ENCODE data around the gene ELK3. TPM values are rescaled to one million over a fixed set of nuclear protein-coding genes. Genes with fewer than 3 reads are reported as not detected.
A peak's percentile ranks its signal among the peaks of the same experiment; 100 is the strongest.

ELK3 gene
- total RNA-seq, 4 donors from 2014 or later, result 19.8 to 55.4 (median 31.8) TPM

- intact Hi-C loops (cut with DNase I), result no loop called here
- no peak for DNase-seq
These were observed 50.7 kb downstream of the ELK3 start for GRCh38 chr12:96244826-96245225.

GRCh38 chr12:96246926-96247505 is 52.8 kb downstream of the ELK3 start:
- no peaks in the 10 kb centered on the region for H3K9me3 ChIP-seq
- 94% methylated on average over 36 of the region's 36 CpGs for WGBS, 2 donors
- H3K27ac ChIP-seq, result no peak overlapping the region
- no peak for DNase-seq
- TF ChIP-seq CTCF (IDR thresholded peaks at IDR 0.05), result no peak
- TF ChIP-seq POLR2A (IDR thresholded peaks at IDR 0.05), result no peak
- H3K36me3 ChIP-seq, result peaks cover 10 to 18% of the 10 kb centered on the region in 2 donors
- peaks cover 0 to 6% of the 10 kb centered on the region in 2 donors for H3K4me1 ChIP-seq
- H3K27me3 ChIP-seq, result no peaks in the 10 kb centered on the region
- intact Hi-C loops (cut with DNase I), result no loop called here
- no peak overlapping the region for H3K4me3 ChIP-seq (replicated peaks in 1 of 3)

More at GRCh38 chr12:96244826-96245225, 50.7 kb downstream of the ELK3 start:
- peak overlapping the region in 1 of 3 donors; percentile 9 for H3K27ac ChIP-seq
- WGBS, 2 donors, result 80 to 86% methylated on average over 13 of the region's 13 CpGs
- TF ChIP-seq CTCF (IDR thresholded peaks at IDR 0.05) (no peak), POLR2A (IDR thresholded peaks at IDR 0.05) (no peak)
- peaks cover 0 to 11% of the 10 kb centered on the region in 2 donors for H3K4me1 ChIP-seq
- no peaks in the 10 kb centered on the region for H3K9me3 ChIP-seq
- no peak overlapping the region for H3K4me3 ChIP-seq (replicated peaks in 1 of 3)
- peaks cover 10 to 15% of the 10 kb centered on the region in 2 donors for H3K36me3 ChIP-seq
- H3K27me3 ChIP-seq, result no peaks in the 10 kb centered on the region

- H3K4me1 ChIP-seq, result peaks cover 0 to under 1% of the 10 kb centered on the region in 2 donors
- peaks cover 10 to 19% of the 10 kb centered on the region in 2 donors for H3K36me3 ChIP-seq
- no peak for TF ChIP-seq POLR2A (IDR thresholded peaks at IDR 0.05)
- TF ChIP-seq CTCF (IDR thresholded peaks at IDR 0.05), result no peak
- intact Hi-C loops (cut with DNase I), result no loop called here
- 89 to 95% methylated on average over 13 of the region's 13 CpGs for WGBS, 2 donors
- no peaks in the 10 kb centered on the region for H3K9me3 ChIP-seq
- no peak overlapping the region for H3K27ac ChIP-seq
- no peak for DNase-seq
- H3K27me3 ChIP-seq, result no peaks in the 10 kb centered on the region
- no peak overlapping the region for H3K4me3 ChIP-seq (replicated peaks in 1 of 3)
These were observed 53.4 kb downstream of the ELK3 start for GRCh38 chr12:96247563-96247962.

GRCh38 chr12:96248136-96248931 is 54.2 kb downstream of the ELK3 start:
- WGBS, 2 donors, result 72 to 84% methylated on average over 16 to 17 of the region's 17 CpGs
- intact Hi-C loops (cut with DNase I), result no loop called here
- no peaks in the 10 kb centered on the region for H3K27me3 ChIP-seq
- H3K36me3 ChIP-seq, result peaks cover 10 to 19% of the 10 kb centered on the region in 2 donors
- no peak overlapping the region for H3K4me3 ChIP-seq (replicated peaks in 1 of 3)
- H3K4me1 ChIP-seq, result no peaks in the 10 kb centered on the region
- TF ChIP-seq CTCF (IDR thresholded peaks at IDR 0.05), result no peak
- no peak for TF ChIP-seq POLR2A (IDR thresholded peaks at IDR 0.05)
- no peak overlapping the region for H3K27ac ChIP-seq
- no peak for DNase-seq
- H3K9me3 ChIP-seq, result no peaks in the 10 kb centered on the region

Data from thyroid gland (tissue), 4 donors.